Mesenchymal stem cell (in vitro differentiated cells and primary cell): Measurements from ENCODE around the gene CSTPP1. TPM values are rescaled to one million over a fixed set of nuclear protein-coding genes. Genes with fewer than 3 reads are reported as not detected.

ENCODE experiments used
- DNase-seq: peaks from one replicate; pipeline ENCODE4 v3.0.0-alpha.2; 2013
- H2AFZ ChIP-seq: one replicate; pipeline ENCODE4 v1.6.1; 2013; ENCODE audit warnings: low read depth, mild to moderate bottlenecking, control low read depth, inconsistent platforms, low read length, moderate library complexity
- H2AK5ac ChIP-seq: 2 replicates; pipeline ENCODE4 v1.6.1; 2013; ENCODE audit warnings: low read length, moderate library complexity, mild to moderate bottlenecking, inconsistent platforms; ENCODE audit not compliant: severe bottlenecking
- H2BK120ac ChIP-seq: one replicate; pipeline ENCODE4 v1.6.1; 2013; ENCODE audit warnings: low read depth, mild to moderate bottlenecking, inconsistent platforms, low read length, moderate library complexity
- H2BK12ac ChIP-seq, 2 experiments: one replicate each; pipeline ENCODE4 v1.6.1; 2013; ENCODE audit warnings: inconsistent platforms in 2 of 2, low read length in 2 of 2, mild to moderate bottlenecking in 2 of 2, moderate library complexity in 2 of 2, control low read depth in 1 of 2
- H2BK15ac ChIP-seq: one replicate; pipeline ENCODE4 v1.6.1; 2013; ENCODE audit warnings: mild to moderate bottlenecking, low read depth, inconsistent platforms; ENCODE audit not compliant: poor library complexity, severe bottlenecking
- H2BK5ac ChIP-seq: 2 replicates; pipeline ENCODE4 v1.6.1; 2013; ENCODE audit warnings: low read depth, mild to moderate bottlenecking, low read length, control low read depth, inconsistent platforms; ENCODE audit not compliant: poor library complexity, severe bottlenecking
- H3K14ac ChIP-seq, 2 experiments: one replicate each; pipeline ENCODE4 v1.6.1; 2013; ENCODE audit warnings: inconsistent platforms in 2 of 2, low read length in 2 of 2, control low read depth in 1 of 2, mild to moderate bottlenecking in 1 of 2, moderate library complexity in 1 of 2
- H3K18ac ChIP-seq, 2 experiments: one replicate each; pipeline ENCODE4 v1.6.1; 2013; ENCODE audit warnings: inconsistent platforms in 2 of 2, low read length in 2 of 2, control low read depth in 1 of 2, low read depth in 1 of 2, mild to moderate bottlenecking in 1 of 2
- H3K23ac ChIP-seq, 2 experiments: one replicate each; pipeline ENCODE4 v1.6.1; 2013; ENCODE audit warnings: inconsistent platforms in 2 of 2, low read length in 2 of 2, mild to moderate bottlenecking in 2 of 2, moderate library complexity in 2 of 2, control low read depth in 1 of 2
- H3K27ac ChIP-seq: 2 replicates; pipeline ENCODE4 v1.5.1; 2013; ENCODE audit warnings: mild to moderate bottlenecking, moderate library complexity, low read length, control low read depth, inconsistent platforms; ENCODE audit not compliant: poor library complexity, severe bottlenecking
- H3K27me3 ChIP-seq, 2 experiments: 2 replicates each; pipeline versions ENCODE4 v1.6.1 to v1.7.0; 2013; ENCODE audit warnings: low read length in 2 of 2, mild to moderate bottlenecking in 2 of 2, moderate library complexity in 2 of 2, control low read depth in 1 of 2, inconsistent platforms in 1 of 2; ENCODE audit not compliant: control insufficient read depth in 1 of 2, insufficient read depth in 1 of 2
- H3K36me3 ChIP-seq, 2 experiments: 2 replicates each; pipeline versions ENCODE4 v1.6.1 to v1.7.0; 2013; ENCODE audit warnings: low read length in 2 of 2, control low read depth in 1 of 2, inconsistent platforms in 1 of 2, low read depth in 1 of 2, mild to moderate bottlenecking in 1 of 2; ENCODE audit not compliant: insufficient read depth in 2 of 2, control insufficient read depth in 1 of 2
- H3K4ac ChIP-seq, 2 experiments: one replicate each; pipeline ENCODE4 v1.6.1; 2013; ENCODE audit warnings: inconsistent platforms in 2 of 2, low read length in 2 of 2, mild to moderate bottlenecking in 2 of 2, moderate library complexity in 2 of 2, control low read depth in 1 of 2, low read depth in 1 of 2
- H3K4me1 ChIP-seq: 2 replicates; pipeline ENCODE4 v1.6.1; 2013; ENCODE audit warnings: low read depth, low read length, control low read depth; ENCODE audit not compliant: control insufficient read depth, insufficient read depth
- H3K4me2 ChIP-seq: 2 replicates; pipeline ENCODE4 v1.6.1; 2013; ENCODE audit warnings: low read length, mild to moderate bottlenecking, inconsistent platforms; ENCODE audit not compliant: poor library complexity, severe bottlenecking
- H3K4me3 ChIP-seq, 2 experiments: 2 replicates each; pipeline versions ENCODE4 v1.5.1 to v1.7.0; 2013; ENCODE audit warnings: low read length in 2 of 2, mild to moderate bottlenecking in 2 of 2, control low read depth in 1 of 2, low read depth in 1 of 2; ENCODE audit not compliant: insufficient read depth in 1 of 2
- H3K79me1 ChIP-seq: replicated peaks from 2 replicates; pipeline ENCODE4 v1.6.1; 2013; ENCODE audit warnings: mild to moderate bottlenecking, control low read depth, low read length, inconsistent platforms; ENCODE audit not compliant: poor library complexity, severe bottlenecking
- H3K9ac ChIP-seq: 2 replicates; pipeline ENCODE4 v1.7.0; 2013; ENCODE audit warnings: mild to moderate bottlenecking, low read length, moderate library complexity
- H3K9me3 ChIP-seq: 2 replicates; pipeline ENCODE4 v1.7.0; 2013; ENCODE audit warnings: mild to moderate bottlenecking, low read length; ENCODE audit not compliant: control insufficient read depth
- H4K8ac ChIP-seq: one replicate; pipeline ENCODE4 v1.6.1; 2013; ENCODE audit warnings: inconsistent platforms, mild to moderate bottlenecking, low read length, moderate library complexity
- H4K91ac ChIP-seq: one replicate; pipeline ENCODE4 v1.6.1; 2013; ENCODE audit warnings: mild to moderate bottlenecking, low read length, inconsistent platforms
- WGBS: methylation state at CpG from one replicate; pipeline ENCODE4 v1.1.7; 2013; ENCODE audit warnings: mixed read lengths; 5-methylcytosine and 5-hydroxymethylcytosine counted together
- polyA plus RNA-seq, 2 experiments: library from polyadenylated mRNA; stranded (reverse); fragments of 200-250 nt; gene quantifications; one replicate each; pipeline ENCODE4 v1.2.3, GENCODE V29; 2013

Gene CSTPP1
- 29.3 TPM for polyA plus RNA-seq (2013, experiment 1 of 2)
- 28.4 TPM for polyA plus RNA-seq (2013, experiment 2 of 2)

DNA sequence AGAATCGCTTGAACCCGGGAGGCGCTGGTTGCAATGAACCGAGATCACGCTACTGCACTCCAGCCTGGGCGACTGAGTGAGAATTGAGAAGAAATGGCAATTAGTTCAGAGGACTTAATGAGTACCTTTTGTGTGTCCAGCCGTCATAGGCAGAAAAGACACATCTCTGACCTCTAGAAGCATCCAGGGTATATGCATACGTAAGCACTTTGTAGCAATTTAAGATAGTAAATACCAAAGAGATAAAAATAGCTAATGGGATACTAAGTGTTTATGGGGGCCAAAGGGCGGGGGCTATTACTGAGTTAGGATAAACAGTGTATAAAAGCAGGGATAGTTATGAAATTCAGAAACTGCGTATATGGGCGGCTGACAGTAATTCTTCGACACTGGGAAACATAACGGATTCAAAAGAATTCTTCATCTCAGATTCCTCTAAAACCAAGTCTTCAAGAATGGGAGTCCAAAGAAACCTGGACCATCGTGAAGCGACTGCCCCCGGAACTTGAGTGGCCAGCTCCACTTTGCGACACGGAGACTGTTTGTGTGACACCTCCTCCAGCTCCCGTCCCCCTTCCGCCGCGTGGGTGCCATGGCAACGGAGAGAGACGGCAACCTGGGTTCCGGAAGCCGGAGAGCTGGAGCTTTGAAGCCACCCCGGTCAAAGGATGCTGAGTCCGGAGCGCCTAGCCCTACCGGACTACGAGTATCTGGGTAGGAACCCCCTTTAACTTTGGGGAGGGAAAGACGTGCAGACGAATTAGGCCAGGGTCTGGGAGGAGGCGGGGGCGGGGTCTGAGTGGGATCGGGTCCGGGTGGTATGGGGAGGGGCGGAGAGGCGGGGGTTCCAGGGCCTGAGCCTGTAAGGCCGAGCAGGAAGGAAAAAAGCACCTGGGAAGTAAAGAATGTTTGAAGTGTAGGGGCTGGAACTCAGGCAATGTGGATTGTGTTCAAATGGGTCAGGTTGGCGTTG is at the start of gene CSTPP1:
CSTPP1 (plus strand) TSS at position 624 of the 973 bp plus-strand sequence; CDS start at position 669, 45 bp downstream.
- H3K14ac ChIP-seq, result no peak within 1 kb of the TSS
- H2AFZ ChIP-seq, result peak within 1 kb of the TSS; percentile 20
- H3K4ac ChIP-seq, result no peak within 1 kb of the TSS
- H3K36me3 ChIP-seq, result peaks cover 0 to 6% of the 10 kb centered on the region in 2 experiments
- peak within 1 kb of the TSS; percentile 65 for H3K4me2 ChIP-seq
- H2BK120ac ChIP-seq, result peak within 1 kb of the TSS; percentile 44
- H2BK15ac ChIP-seq, result peak within 1 kb of the TSS; percentile 7
- H4K8ac ChIP-seq, result peak within 1 kb of the TSS; percentile 60
- H2AK5ac ChIP-seq, result no peak within 1 kb of the TSS
- H3K79me1 ChIP-seq, result peaks cover 13% of the 10 kb centered on the region
- no peak within 1 kb of the TSS for H2BK5ac ChIP-seq
- H3K9ac ChIP-seq, result peak within 1 kb of the TSS; percentile 82
- no peak within 1 kb of the TSS for H3K23ac ChIP-seq
- H4K91ac ChIP-seq, result peak within 1 kb of the TSS; percentile 23
- H2BK12ac ChIP-seq, result no peak within 1 kb of the TSS
- DNase-seq, result peak; percentile 92
- no peaks in the 10 kb centered on the region for H3K27me3 ChIP-seq
- H3K4me3 ChIP-seq, result peak within 1 kb of the TSS; percentile 77 to 82
- whole genome bisulfite sequencing, result 24% methylated on average over 40 of the region's 41 CpGs
- peak within 1 kb of the TSS; percentile 36 for H3K27ac ChIP-seq
- peaks cover 4% of the 10 kb centered on the region for H3K4me1 ChIP-seq
- no peaks in the 10 kb centered on the region for H3K9me3 ChIP-seq
- peak within 1 kb of the TSS in 1 of 2 experiments; percentile 41 for H3K18ac ChIP-seq

- DNase-seq, result no peak
- H3K27ac ChIP-seq, result no peak overlapping the region
- H3K4me2 ChIP-seq, result no peak overlapping the region
- no peak overlapping the region for H3K23ac ChIP-seq
- no peak overlapping the region for H3K4me3 ChIP-seq
- H2BK5ac ChIP-seq, result no peak overlapping the region
- no peak overlapping the region for H2BK15ac ChIP-seq
- no peak overlapping the region for H2BK12ac ChIP-seq
- H2AK5ac ChIP-seq, result no peak overlapping the region
- H3K4ac ChIP-seq, result no peak overlapping the region
- H3K4me1 ChIP-seq, result no peaks in the 10 kb centered on the region
- no peak overlapping the region for H2AFZ ChIP-seq
- H4K91ac ChIP-seq, result no peak overlapping the region
- H3K14ac ChIP-seq, result no peak overlapping the region
- H3K27me3 ChIP-seq, result no peaks in the 10 kb centered on the region
- no peaks in the 10 kb centered on the region for H3K79me1 ChIP-seq
- no peaks in the 10 kb centered on the region for H3K9me3 ChIP-seq
- WGBS, result 88% methylated on average over 5 of the region's 5 CpGs
- no peak overlapping the region for H4K8ac ChIP-seq
- no peak overlapping the region for H2BK120ac ChIP-seq
- peaks cover 25 to 51% of the 10 kb centered on the region in 2 experiments for H3K36me3 ChIP-seq
- no peak overlapping the region for H3K9ac ChIP-seq
- H3K18ac ChIP-seq, result no peak overlapping the region
Measured at GRCh38 chr11:46888636-46889035, 47.9 kb upstream of the CSTPP1 start.

DNA sequence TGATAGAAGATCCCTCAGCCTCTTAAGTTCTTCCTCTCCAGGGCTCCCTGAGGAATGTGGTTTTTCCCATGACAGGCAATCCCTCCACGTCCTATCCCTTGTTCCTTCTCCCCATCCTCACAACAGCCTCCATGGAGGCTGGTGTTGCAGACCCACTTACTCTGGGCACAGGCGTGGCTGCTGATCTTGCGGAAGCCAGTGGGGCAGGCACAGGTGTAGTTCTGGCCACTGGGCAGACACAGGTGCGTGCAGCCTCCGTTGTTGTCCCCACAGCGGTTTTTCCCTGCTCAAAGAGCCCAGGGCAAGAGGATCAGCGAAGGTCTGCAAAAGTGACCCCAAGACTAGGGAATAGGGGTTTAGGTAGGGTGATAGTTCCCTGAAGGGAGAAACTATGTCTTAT is 47.3 kb upstream of the CSTPP1 start:
- no peak overlapping the region for H2BK5ac ChIP-seq
- H4K8ac ChIP-seq, result no peak overlapping the region
- H3K14ac ChIP-seq, result no peak overlapping the region
- H3K4me3 ChIP-seq, result no peak overlapping the region
- no peak overlapping the region for H2BK15ac ChIP-seq
- H2AK5ac ChIP-seq, result no peak overlapping the region
- H3K9ac ChIP-seq, result no peak overlapping the region
- H3K27ac ChIP-seq, result no peak overlapping the region
- H3K23ac ChIP-seq, result no peak overlapping the region
- H3K4me1 ChIP-seq, result no peaks in the 10 kb centered on the region
- H2BK120ac ChIP-seq, result no peak overlapping the region
- H3K27me3 ChIP-seq, result no peaks in the 10 kb centered on the region
- H3K18ac ChIP-seq, result no peak overlapping the region
- no peak for DNase-seq
- WGBS, result 89% methylated on average over 7 of the region's 7 CpGs
- H4K91ac ChIP-seq, result no peak overlapping the region
- no peak overlapping the region for H2BK12ac ChIP-seq
- H3K9me3 ChIP-seq, result no peaks in the 10 kb centered on the region
- H2AFZ ChIP-seq, result no peak overlapping the region
- peaks cover 22 to 49% of the 10 kb centered on the region in 2 experiments for H3K36me3 ChIP-seq
- no peak overlapping the region for H3K4ac ChIP-seq
- H3K4me2 ChIP-seq, result no peak overlapping the region
- no peaks in the 10 kb centered on the region for H3K79me1 ChIP-seq
